Femur (tissue), 1 donor: ENCODE results near the gene TM4SF20.
"Not testable (repeated sequence)": the region's sequence is repeated elsewhere in the genome, so short reads cannot be mapped to it uniquely, and the experiment has no call there.

ENCODE experiments used
- DNase-seq: peaks from one replicate; pipeline ENCODE4 v3.0.0-alpha.2; 2017

Gene TM4SF20

DNA sequence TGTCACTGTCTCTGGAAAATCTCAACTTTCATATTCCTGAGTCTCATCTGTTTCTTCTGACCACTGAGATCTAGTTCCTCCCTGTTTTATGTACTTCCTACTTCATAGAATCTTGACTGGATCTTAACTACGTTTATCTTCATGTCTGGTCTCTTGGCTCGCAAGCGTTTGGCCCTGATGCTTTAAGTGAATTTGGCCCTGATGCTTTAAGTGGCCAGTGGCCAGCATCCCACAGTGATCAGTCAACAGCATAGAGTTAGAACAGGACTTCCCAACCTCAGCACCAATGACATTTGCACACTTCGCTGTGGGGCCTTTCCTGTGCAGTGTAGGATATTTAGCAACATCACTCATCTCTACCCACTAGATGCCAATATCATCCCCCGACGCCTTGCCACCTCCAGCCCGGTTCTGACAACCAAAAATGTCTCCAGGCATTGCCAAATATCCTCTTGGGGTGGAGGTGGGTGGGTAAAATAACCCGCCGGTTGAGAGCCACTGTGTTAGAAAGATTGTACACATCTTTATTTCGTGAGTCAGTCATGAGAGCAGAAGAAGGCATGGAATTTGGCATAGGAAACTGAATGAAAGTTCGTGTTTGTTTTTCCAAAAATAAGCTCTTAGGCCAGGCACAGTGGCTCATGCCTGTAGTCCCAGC lies 12.2 kb downstream of the TM4SF20 start:
- DNase-seq: no peak

DNA sequence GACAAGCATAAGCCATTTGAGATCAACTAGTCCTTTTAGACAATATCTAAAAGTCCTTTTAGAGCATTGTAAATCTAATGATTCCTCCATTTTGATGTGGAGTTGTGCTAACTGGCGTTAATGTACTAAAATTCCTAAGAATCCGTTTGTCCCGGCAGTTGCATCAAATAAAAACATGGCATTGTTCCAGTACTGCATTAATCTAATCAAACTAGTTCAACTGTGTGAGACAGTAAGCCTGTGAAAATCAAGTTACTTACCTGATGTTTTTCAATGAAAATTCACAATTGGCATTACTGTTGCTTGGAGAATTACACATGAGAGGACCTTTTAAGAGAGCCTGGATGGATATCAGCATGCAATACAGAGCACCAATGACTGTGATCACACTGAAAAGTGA lies 13.3 kb downstream of the TM4SF20 start:
- DNase-seq: no peak

DNA sequence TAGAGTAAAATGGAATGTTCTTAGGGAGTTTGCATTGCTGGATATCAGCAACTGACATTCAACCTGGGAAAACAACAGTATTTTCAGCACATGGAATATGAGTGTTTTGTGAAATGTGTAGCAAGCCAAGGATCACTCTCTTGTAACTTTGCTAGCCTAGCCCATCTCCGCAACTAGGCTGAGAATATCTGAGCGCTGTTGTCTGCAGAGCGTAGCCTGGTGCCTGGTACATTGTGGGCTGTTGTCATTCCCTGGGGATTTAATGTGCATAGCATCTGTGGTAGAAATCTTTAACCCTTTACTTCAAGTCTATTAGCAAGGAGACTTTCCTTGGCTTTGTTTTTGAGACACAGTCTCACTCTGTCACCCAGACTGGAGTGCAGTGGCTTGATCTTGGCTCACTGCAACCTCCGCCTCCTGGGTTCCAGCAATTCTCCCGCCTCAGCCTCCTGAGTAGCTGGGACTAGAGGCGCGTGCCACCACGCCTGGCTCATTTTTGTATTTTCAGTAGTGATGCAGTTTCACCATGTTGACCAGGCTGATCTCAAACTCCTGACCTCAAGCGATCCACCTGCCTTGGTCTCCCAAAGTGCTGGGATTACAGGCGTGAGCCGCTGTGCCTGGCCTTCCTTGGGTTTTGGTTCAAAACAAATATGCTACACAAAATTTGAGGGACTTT lies 14.4 kb downstream of the TM4SF20 start:
- DNase-seq: not testable (repeated sequence)

DNA sequence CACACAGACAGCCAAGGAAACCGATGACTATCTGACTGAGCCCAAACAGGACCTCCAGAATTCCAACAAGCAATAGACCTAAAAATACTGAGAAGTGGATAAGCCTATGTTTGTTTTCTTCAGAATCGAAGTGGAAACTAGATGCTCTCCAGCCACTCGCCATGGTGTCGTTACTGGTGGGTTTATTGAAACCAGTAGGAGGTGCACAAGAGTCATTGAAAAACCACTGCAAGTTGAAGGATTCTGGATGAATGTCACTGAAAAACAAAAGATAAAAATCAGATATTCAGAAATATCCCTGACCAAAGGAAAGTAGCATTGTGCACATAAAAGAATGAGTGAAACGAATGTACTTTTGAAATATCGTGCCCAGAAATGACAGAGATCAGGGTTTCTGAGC lies 15.3 kb downstream of the TM4SF20 start:
- no peak for DNase-seq

DNA sequence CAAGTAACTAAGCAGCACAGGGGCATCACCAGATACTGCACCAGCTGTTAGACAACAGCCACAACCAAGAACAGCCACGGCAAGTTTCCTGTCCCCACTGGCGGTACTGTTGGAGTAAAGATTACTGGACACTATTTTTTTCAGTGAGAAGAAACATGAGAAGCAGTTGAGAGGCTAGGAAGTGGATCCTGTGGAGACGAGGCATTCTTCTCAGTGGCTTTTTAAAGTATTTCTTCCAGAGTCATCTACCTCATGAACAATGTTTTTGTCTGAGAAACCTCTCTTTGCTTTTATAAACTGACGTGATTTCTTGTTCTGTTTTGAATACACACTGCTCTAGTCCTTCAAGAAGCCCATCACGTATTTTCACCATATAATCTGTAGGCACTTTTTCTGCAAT lies 18.8 kb downstream of the TM4SF20 start:
- no peak for DNase-seq

DNA sequence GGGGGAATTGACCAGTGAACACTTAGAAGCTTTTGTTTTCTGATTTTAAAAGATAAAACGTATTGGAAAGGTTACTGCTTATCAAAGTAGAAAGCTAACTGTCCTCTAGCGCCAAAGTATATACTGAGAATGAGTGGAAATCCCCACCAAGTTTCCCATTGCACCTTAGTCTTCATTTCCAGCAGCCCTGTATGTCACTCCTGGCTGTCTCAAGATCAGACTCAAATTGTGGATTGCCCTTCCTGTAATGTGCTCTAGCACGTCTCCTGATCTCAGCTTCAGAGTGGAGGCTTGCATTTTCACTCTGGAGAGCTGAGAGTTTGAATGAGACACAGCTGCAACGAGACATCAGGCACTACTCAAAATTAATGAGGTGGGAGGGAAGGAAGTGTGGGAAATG lies 27.5 kb downstream of the TM4SF20 start:
- no peak for DNase-seq

DNA sequence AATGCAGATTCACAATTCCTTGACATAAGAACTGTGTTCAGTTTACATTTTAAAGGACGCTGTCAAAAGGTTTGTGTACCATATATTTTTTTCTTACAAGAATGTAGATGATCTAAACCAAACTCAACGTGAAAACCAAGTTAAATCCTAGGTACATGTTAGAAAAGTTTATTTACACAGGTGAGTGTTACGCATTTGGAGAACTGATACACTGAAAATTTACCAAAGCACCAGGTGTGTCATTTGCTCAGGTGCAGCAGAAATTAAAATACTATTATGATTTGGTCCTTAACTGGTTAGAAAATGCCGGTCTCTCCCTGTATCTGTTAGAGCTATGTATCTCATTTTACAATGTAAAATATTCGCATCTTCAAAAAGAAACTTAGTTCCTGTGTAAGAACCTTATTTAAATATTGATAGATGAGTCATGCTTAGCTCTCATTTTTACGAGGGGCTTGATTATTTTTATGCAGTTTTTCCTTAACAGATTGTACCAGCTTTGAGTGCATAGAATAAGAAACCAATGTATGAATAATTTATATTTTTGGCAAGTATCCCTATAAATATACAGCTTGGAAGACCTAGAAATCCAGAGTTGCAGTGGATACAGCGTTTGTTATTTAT lies 29.0 kb downstream of the TM4SF20 start:
- DNase-seq: no peak

DNA sequence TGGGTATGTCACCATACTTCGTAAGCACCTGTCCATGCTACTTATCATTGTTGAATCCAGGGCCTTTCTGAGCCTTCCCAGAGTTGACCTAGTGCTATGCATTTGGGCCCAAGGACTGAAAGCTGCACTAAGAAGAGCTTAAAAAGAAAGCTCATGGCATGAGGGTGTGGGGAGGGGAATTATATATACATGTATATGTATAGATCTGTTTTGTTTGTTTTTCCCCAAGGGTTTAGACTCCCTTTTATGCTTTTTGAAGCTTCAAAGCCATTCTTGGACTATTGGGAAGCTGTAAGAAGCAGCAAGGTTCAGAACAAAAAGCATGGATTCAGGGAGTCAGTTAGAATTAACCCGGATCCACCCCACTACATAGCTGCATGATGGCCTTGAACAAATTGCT lies 30.8 kb downstream of the TM4SF20 start:
- DNase-seq: no peak

DNA sequence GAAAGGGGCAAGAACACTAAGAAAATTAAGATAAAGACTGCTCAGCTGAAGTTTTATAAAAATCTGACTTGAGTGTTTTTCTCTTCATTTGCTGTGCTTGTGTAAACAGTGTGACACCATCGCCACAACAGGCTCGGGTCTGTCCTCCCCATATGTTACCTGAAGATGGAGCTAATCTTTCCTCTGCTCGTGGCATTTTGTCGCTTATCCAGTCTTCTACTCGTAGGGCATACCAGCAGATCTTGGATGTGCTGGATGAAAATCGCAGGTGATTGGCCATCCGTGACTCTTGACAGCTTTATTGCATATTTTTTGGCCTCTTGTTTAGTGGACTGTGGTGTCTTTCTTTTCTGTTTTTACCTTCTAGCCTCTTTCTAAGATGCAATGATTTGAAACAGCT lies 32.0 kb downstream of the TM4SF20 start:
- DNase-seq: no peak

DNA sequence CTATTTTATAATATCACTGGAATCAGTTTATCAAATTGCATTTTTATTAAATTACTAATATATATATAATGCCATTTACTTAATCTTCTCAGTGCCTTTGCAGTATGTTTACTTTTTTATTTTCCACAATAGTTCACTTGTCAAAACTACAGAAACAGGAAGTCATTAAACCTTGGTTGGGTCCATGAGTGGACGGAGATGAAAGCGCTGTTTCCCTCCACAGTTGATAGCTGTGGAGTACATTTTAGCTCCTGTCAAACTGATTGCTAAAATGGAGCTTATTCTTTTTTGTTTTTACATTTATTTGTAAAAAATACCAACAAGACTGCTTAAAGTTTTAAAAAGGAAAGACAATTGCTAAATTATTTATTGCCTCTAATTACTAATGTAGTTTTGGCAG lies 34.9 kb downstream of the TM4SF20 start:
- DNase-seq: no peak

DNA sequence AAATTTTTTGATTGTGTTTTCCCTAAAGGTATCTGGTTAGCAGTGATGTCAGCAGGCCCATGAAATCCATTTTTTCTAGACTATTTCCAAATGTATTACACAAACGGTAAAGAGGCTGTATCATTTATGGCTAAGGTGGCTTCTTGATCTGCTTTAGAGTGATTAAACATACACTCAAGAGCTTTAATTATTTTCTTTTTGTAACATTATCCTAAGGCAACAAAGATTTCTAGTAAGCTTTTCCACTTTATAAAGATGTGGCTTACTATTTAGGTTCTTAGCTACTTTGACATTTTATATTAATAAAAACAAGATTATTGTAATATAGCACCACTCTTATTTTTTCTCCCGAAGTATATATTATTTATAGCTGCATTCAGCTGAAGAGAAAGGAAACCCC lies 37.6 kb downstream of the TM4SF20 start:
- DNase-seq: no peak

DNA sequence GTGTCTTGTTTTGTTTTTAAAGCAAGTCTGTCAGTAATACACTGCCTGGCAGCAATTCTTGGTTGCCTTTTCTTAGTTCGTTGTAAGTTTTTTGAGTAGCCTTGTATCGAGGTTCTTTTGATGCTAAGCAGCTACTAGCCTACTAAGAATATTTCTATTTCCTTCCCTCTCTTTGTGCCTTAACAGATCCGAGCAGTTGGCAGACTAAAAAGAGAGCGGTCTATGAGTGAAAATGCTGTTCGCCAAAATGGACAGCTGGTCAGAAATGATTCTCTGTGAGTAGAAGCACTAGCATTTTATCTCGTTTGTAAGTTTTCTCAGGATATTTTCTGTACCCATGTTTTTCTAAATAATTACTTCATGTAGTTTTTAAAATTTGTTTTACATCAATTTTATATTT lies 39.0 kb downstream of the TM4SF20 start:
- DNase-seq: no peak

DNA sequence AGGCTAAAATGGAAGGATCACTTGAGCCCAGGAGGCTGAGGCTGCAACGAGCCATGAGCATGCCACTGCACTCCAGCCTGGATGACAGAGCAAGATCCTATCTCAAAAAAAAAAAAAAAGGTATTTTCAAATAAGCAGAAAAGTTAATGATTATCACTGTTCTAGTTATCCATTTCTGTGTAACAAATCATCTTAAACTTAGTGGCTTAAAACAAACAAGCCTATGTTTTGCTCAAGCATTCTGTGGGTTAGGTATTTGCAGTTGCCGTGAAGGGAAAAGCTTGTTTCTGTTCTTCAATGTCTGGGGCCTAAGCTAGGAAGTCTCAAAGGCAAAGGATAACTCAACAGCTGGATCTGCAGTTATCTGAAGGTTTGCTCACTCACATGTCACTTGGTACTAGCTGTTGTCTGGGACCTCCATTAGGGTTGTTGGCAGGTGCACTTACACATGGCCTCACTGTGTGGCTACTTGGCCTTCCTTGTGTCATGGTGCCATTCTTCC lies 40.0 kb downstream of the TM4SF20 start:
- DNase-seq: no peak

DNA sequence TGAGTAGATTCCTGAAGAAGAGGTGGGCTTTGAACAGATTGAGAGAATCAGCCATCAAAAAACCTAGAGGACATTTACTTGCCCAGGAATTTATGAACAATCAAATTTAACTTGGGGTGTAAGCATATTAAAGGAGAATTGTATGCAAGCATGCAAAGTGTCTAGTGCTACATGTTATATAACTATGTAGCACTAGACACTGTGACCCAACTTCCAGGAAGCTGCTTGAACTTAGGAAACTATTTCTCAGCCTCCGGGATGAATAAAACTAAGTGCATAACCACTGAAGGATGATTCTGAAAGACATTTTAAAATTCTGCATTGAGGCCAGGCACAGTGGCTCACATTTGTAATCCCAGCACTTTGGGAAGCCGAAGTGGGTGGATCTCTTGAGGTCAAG lies 41.7 kb downstream of the TM4SF20 start:
- no peak for DNase-seq

DNA sequence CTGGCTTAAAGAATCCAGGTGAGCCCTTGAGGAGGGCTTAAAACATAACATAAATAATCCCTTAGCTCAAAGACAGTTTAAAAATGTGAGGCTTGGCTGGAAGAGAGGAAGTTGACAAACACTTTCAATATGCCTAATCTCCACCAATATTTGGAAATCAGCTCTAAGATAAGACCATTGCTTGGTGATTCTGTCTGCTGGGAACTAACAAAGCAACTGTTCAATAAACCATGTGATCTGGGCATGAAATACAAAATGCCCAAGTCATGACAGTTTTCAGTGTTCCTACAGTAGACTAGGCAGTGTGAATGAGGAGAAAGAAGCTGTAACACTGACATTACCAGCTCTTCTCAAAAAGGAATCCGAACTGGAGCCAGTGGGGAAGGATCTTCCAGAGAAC lies 43.4 kb downstream of the TM4SF20 start:
- no peak for DNase-seq

DNA sequence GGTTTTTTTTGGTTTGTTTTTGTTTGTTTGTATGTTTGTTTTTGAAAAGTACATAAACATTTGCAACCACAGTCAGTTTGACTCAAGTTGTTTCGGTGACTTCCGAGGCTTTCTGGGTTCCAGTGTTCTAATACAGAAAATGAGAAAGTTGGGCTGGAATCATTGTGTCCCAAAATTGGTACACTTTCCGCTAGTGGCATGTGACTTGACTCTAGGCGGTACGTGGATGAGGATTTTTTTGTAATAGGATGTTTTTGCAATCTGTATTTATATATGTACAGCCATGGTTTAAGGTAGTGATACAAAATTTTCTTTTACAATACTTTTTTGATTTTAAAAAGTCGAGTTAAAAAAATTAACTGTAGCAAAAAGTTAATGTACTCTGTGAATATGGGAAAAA lies 52.3 kb downstream of the TM4SF20 start:
- no peak for DNase-seq

DNA sequence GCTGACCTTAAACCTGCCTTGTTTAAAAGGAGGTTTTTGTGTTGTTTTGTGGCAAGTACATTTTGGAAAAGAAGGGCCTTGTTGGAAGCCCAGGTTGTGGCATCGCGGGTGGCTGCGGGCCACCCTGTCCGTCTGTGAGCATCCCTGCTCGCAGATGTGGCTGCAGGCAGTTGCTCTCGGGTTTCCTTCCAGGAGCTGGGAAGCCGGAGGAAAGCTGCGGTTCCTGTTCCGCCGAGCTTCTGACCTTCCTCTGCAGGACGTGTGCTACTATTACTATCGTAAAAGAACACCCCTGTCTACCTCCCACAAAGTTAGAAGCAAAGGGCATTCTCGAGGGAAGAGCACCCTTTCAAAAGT lies 53.3 kb downstream of the TM4SF20 start:
- peak; percentile 49 for DNase-seq

DNA sequence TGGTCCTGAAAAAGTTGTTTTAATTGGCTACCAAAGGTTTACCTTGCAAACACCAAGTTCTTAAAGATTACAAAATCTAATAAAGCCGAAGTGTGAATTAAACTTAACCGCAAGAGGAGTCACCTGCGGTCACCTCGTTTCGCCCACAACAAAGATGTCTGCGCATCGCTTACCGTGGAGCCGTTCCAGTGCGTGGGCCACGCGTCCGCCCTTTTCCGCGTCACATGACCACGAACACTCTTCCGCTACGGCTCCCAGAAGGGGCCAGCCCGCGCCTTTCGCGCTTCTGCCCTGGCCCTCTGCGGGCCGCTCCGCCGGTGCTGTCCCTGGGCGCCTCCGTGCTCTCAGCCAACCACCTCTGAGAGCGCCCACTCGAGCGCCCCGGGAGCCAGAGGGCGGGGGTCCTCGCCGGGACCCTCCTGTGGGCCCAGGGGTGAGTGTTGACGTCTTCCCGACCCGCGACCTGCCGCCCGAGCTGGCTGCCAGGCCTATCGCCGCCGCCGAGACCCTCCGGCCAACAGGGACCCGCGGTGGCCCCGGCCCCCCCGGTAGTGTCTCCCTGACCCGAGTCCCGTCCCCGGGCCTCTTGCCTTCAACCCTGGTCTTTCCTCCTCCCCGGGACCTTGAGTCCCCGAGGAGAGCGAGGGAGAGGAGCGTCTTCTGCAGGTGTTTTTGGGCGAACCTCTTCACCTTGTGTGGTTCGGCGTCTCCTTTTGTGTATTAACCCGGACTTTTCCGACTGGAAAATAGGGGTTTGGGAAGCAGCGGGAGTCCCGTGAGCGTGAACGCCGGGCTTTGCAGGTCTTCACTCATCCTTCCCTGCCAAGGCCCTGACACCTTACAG lies 53.9 kb downstream of the TM4SF20 start, which contains the start of gene MFF:
Gene MFF (plus strand): TSS at position 257 of the 844 bp plus-strand sequence. CDS start 5,415 bp downstream, outside the sequence.
- peak; percentile 95 for DNase-seq

DNA sequence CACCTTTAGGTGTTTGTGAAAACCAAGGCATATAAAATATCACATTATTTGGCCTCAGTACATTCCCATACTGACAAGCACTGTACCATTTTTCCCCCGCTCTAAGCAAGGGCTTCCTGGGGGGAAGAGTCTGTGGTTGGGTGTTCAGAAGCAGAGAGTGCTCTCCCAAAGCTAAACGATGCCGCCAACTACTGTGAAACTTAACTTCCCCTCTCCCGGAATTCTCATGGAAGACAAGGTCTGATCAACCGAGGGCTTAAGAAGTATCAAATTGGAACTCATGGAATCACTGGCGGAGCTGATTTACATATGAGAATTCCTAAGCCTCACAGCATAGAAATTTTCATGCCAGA lies 54.5 kb downstream of the TM4SF20 start:
- DNase-seq: peak; percentile 36

DNA sequence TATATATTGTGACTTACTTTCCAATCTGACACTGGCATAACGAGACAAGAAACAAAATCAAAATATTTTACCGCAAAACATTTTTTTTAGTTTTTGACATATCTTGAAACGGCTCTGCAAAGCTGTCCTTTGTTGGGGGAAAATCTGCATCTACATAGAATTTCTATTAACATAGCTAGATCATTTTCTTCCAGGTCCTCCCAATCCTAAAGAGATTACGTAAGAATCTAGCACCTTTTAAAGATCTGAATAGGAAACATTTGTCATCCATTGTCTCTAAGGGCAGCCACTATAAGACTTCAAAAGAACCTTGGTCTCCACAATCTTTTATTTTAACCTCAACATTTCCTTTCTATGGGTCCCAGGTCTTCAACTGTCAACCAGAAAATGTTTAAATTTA lies 55.3 kb downstream of the TM4SF20 start:
- DNase-seq: no peak

DNA sequence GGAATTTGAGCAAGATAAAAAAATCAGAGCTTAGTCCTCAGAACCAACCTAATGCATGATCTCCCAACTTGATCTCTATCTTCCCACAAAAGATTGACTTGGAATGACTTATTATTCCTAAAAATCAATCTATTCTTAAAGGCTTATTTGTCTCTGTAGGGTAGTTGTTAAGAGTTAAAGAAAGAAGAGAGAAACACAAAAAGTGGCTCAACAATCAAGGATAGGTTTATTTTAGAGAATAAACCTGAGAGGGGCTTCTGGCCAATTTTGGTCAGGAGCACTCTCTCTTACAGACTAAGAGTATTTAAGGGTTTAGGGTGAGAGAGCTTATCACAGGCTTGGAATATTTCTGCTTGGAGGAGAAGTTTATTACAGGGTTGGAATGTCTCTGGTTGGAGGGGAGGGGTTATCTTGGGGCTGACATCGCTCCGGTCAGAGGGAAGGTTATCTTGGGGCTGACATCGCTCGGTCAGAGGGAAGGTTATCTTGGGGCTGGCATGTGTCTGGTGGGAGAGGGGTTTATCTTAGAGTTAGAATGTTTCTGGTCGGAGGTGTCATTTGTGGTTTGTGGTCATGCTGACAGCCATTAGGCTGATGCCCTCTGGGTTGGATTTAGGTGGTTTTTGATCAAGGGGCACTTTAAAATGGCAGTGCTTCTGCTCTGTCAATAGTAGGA lies 56.4 kb downstream of the TM4SF20 start:
- no peak for DNase-seq

DNA sequence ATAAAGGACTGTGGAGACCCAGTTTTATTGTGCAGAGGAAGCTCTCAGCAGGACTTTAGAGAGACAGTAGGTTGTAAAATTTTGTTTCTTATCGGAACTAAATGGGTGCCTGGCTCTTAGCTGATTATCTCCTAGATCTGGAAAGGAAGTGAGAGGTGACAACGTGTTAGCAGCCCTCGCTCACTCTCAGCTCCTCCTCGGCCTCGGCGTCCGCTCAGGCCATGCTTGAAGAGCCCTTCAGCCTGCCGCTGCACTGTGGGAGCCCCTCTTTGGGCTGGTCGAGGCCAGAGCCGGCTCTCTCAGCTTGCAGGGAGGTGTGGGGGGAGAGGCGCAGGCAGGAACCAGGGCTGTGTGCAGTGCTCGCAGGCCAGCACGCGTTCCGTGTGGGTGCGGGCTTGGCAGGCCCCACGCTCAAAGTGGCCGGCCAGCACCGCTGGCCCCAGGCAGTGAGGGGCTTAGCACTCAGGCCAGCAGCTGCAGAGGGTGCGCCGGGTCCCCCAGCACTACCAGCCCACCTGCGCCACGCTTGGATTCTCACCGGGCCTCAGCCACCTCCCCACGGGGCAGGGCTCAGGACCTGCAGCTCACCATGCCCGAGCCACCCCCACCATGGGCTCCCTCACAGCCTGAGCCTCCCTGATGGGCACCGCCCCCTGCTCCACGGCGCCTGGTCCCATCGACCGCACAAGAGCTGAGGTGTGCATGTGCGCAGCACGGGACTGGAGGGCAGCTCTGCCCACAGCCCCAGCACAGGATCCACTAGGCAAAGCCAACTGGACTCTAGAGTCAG lies 58.6 kb downstream of the TM4SF20 start:
- no peak for DNase-seq
